ENCODE data around the gene SBK2. TPM values are rescaled to one million over a fixed set of nuclear protein-coding genes. Genes with fewer than 3 reads are reported as not detected.

SBK2 gene
- total and polyA plus RNA-seq, 4 donors, result not detected

GRCh38 chr19:55493052-55493644 lies 43.8 kb downstream of the SBK2 start:
- Histone ChIP-seq H3K27me3 (ENCODE audit: control insufficient read depth in 1 of 2, insufficient read depth in 2 of 2, low read length in 1 of 2) (no peaks in the 10 kb centered on the region), H3K36me3 (ENCODE audit: control insufficient read depth in 1 of 2, insufficient read depth in 2 of 2, low read length in 1 of 2) (no peaks in the 10 kb centered on the region), H3K9me3 (ENCODE audit: control insufficient read depth, low read length) (no peaks in the 10 kb centered on the region), H3K4me3 (ENCODE audit: low read length in 2 of 2) (no peak overlapping the region), H3K4me1 (ENCODE audit: control insufficient read depth in 1 of 2, insufficient read depth in 2 of 2, low read length in 2 of 2) (no peaks in the 10 kb centered on the region), H3K27ac (ENCODE audit: low read depth in 1 of 2, low read length in 2 of 2) (no peak overlapping the region)
- ATAC-seq (ENCODE audit: low FRiP score) (no peak), DNase-seq (no peak)
- intact Hi-C loops (cut with DNase I), result no loop called here
- WGBS, 2 donors, result 48 to 53% methylated on average over 18 of the region's 18 CpGs

- intact Hi-C loops (cut with DNase I), result no loop called here
- no peak for ATAC-seq (ENCODE audit: low FRiP score)
- Histone ChIP-seq H3K9me3 (ENCODE audit: control insufficient read depth, low read length) (no peaks in the 10 kb centered on the region), H3K4me1 (ENCODE audit: control insufficient read depth in 1 of 2, insufficient read depth in 2 of 2, low read length in 2 of 2) (no peaks in the 10 kb centered on the region), H3K4me3 (ENCODE audit: low read length in 2 of 2) (no peak overlapping the region), H3K36me3 (ENCODE audit: control insufficient read depth in 1 of 2, insufficient read depth in 2 of 2, low read length in 1 of 2) (no peaks in the 10 kb centered on the region), H3K27ac (ENCODE audit: low read depth in 1 of 2, low read length in 2 of 2) (no peak overlapping the region), H3K27me3 (ENCODE audit: control insufficient read depth in 1 of 2, insufficient read depth in 2 of 2, low read length in 1 of 2) (no peaks in the 10 kb centered on the region)
- WGBS, 2 donors, result 38 to 39% methylated on average over 12 of the region's 12 CpGs
- DNase-seq, result no peak
Measured at GRCh38 chr19:55492362-55492944, 44.5 kb downstream of the SBK2 start.

- no peak for ATAC-seq (ENCODE audit: low FRiP score)
- no peak for DNase-seq
- Histone ChIP-seq H3K4me1 (ENCODE audit: control insufficient read depth in 1 of 2, insufficient read depth in 2 of 2, low read length in 2 of 2) (no peaks in the 10 kb centered on the region), H3K9me3 (ENCODE audit: control insufficient read depth, low read length) (no peaks in the 10 kb centered on the region), H3K27me3 (ENCODE audit: control insufficient read depth in 1 of 2, insufficient read depth in 2 of 2, low read length in 1 of 2) (no peaks in the 10 kb centered on the region), H3K27ac (ENCODE audit: low read depth in 1 of 2, low read length in 2 of 2) (no peak overlapping the region), H3K36me3 (ENCODE audit: control insufficient read depth in 1 of 2, insufficient read depth in 2 of 2, low read length in 1 of 2) (no peaks in the 10 kb centered on the region), H3K4me3 (ENCODE audit: low read length in 2 of 2) (no peak overlapping the region)
- whole genome bisulfite sequencing, 2 donors, result 73 to 79% methylated on average over 24 of the region's 24 CpGs
- intact Hi-C loops (cut with DNase I), result no loop called here
Measured at GRCh38 chr19:55491546-55492360, 45.2 kb downstream of the SBK2 start.

- no peak overlapping the region for H3K4me3 ChIP-seq (ENCODE audit: low read length in 2 of 2)
- H3K36me3 ChIP-seq (ENCODE audit: control insufficient read depth in 1 of 2, insufficient read depth in 2 of 2, low read length in 1 of 2), result no peaks in the 10 kb centered on the region
- H3K9me3 ChIP-seq (ENCODE audit: control insufficient read depth, low read length), result no peaks in the 10 kb centered on the region
- WGBS, 2 donors, result 75 to 76% methylated on average over 44 to 52 of the region's 52 CpGs
- DNase-seq (peak in 1 of 2 donors; percentile 66), ATAC-seq (ENCODE audit: low FRiP score) (no peak)
- H3K27me3 ChIP-seq (ENCODE audit: control insufficient read depth in 1 of 2, insufficient read depth in 2 of 2, low read length in 1 of 2), result no peaks in the 10 kb centered on the region
- no peaks in the 10 kb centered on the region for H3K4me1 ChIP-seq (ENCODE audit: control insufficient read depth in 1 of 2, insufficient read depth in 2 of 2, low read length in 2 of 2)
- intact Hi-C loops (cut with DNase I), result no loop called here
- no peak overlapping the region for H3K27ac ChIP-seq (ENCODE audit: low read depth in 1 of 2, low read length in 2 of 2)
Measured at GRCh38 chr19:55490478-55491432, 46.2 kb downstream of the SBK2 start.

GRCh38 chr19:55489711-55490477 lies 47.0 kb downstream of the SBK2 start:
- no peak for ATAC-seq (ENCODE audit: low FRiP score)
- intact Hi-C loops (cut with DNase I), result no loop called here
- Histone ChIP-seq H3K27me3 (ENCODE audit: control insufficient read depth in 1 of 2, insufficient read depth in 2 of 2, low read length in 1 of 2) (no peaks in the 10 kb centered on the region), H3K4me3 (ENCODE audit: low read length in 2 of 2) (no peak overlapping the region), H3K4me1 (ENCODE audit: control insufficient read depth in 1 of 2, insufficient read depth in 2 of 2, low read length in 2 of 2) (no peaks in the 10 kb centered on the region), H3K36me3 (ENCODE audit: control insufficient read depth in 1 of 2, insufficient read depth in 2 of 2, low read length in 1 of 2) (no peaks in the 10 kb centered on the region), H3K27ac (ENCODE audit: low read depth in 1 of 2, low read length in 2 of 2) (no peak overlapping the region), H3K9me3 (ENCODE audit: control insufficient read depth, low read length) (no peaks in the 10 kb centered on the region)
- WGBS, 2 donors, result 73 to 78% methylated on average over 19 to 21 of the region's 21 CpGs
- DNase-seq, result no peak

- ATAC-seq (ENCODE audit: low FRiP score) (no peak), DNase-seq (peak in 1 of 2 donors; percentile 51)
- Histone ChIP-seq H3K4me1 (ENCODE audit: control insufficient read depth in 1 of 2, insufficient read depth in 2 of 2, low read length in 2 of 2) (no peaks in the 10 kb centered on the region), H3K27me3 (ENCODE audit: control insufficient read depth in 1 of 2, insufficient read depth in 2 of 2, low read length in 1 of 2) (no peaks in the 10 kb centered on the region), H3K4me3 (ENCODE audit: low read length in 2 of 2) (no peak overlapping the region), H3K27ac (ENCODE audit: low read depth in 1 of 2, low read length in 2 of 2) (no peak overlapping the region), H3K9me3 (ENCODE audit: control insufficient read depth, low read length) (no peaks in the 10 kb centered on the region), H3K36me3 (ENCODE audit: control insufficient read depth in 1 of 2, insufficient read depth in 2 of 2, low read length in 1 of 2) (no peaks in the 10 kb centered on the region)
- WGBS, 2 donors, result 65 to 67% methylated on average over 35 to 36 of the region's 36 CpGs
- intact Hi-C loops (cut with DNase I), result no loop called here
Measured at GRCh38 chr19:55488986-55489710, 47.8 kb downstream of the SBK2 start.

- Histone ChIP-seq H3K27me3 (ENCODE audit: control insufficient read depth in 1 of 2, insufficient read depth in 2 of 2, low read length in 1 of 2) (no peaks in the 10 kb centered on the region), H3K4me1 (ENCODE audit: control insufficient read depth in 1 of 2, insufficient read depth in 2 of 2, low read length in 2 of 2) (no peaks in the 10 kb centered on the region), H3K36me3 (ENCODE audit: control insufficient read depth in 1 of 2, insufficient read depth in 2 of 2, low read length in 1 of 2) (no peaks in the 10 kb centered on the region), H3K4me3 (ENCODE audit: low read length in 2 of 2) (no peak within 1 kb of the TSS), H3K27ac (ENCODE audit: low read depth in 1 of 2, low read length in 2 of 2) (peak within 1 kb of the TSS in 1 of 2 donors; percentile 83), H3K9me3 (ENCODE audit: control insufficient read depth, low read length) (no peaks in the 10 kb centered on the region)
- WGBS, 2 donors, result 4% methylated on average over 12 to 21 of the region's 21 CpGs
- intact Hi-C loops (cut with DNase I), result no loop called here
- ATAC-seq (ENCODE audit: low FRiP score), result no peak
- peak in 1 of 2 donors; percentile 71 for DNase-seq
Measured at GRCh38 chr19:55487924-55488687, 48.8 kb downstream of the SBK2 start, which contains the start of gene SSC5D. TSS of gene SSC5D (plus strand) at chr19:55488436. CDS start at chr19:55488590, 154 bp downstream.
